Upper lobe of left lung (tissue), 6 donors: ENCODE results near the gene PCDHA11. TPM values are rescaled to one million over a fixed set of nuclear protein-coding genes. Genes with fewer than 3 reads are reported as not detected.
"Not testable (repeated sequence)": the region's sequence is repeated elsewhere in the genome, so short reads cannot be mapped to it uniquely, and the experiment has no call there.

Experiments used
- ATAC-seq, 2 donors: fragments of 200-7000 bp; cut with Tn5 transposase; one replicate each; pipeline ENCODE4 v1.9.1; 2022; ENCODE audit warnings: mild to moderate bottlenecking in 2 of 2, moderate library complexity in 2 of 2; ENCODE audit not compliant: low FRiP score in 2 of 2
- DNase-seq, 2 donors: peaks; one replicate each; pipeline ENCODE4 v3.0.0-alpha.2; 2019 to 2020
- H3K27ac ChIP-seq, 4 donors: fragments of 200-600 bp; sonication (generic); one replicate each; pipeline ENCODE4 v1.5.1; 2016 to 2019
- H3K27me3 ChIP-seq, 4 donors: fragments of 200-600 bp; sonication (generic); one replicate each; pipeline ENCODE4 v1.5.1; 2017 to 2019
- H3K36me3 ChIP-seq, 4 donors: fragments of 200-600 bp; sonication (generic); one replicate each; pipeline ENCODE4 v1.5.1; 2016 to 2019
- H3K4me1 ChIP-seq, 4 donors: fragments of 200-600 bp; sonication (generic); one replicate each; pipeline ENCODE4 v1.5.1; 2018 to 2019
- H3K4me3 ChIP-seq, 4 donors: fragments of 200-600 bp; sonication (generic); one replicate each; pipeline ENCODE4 v1.5.1; 2017 to 2019; ENCODE audit warnings: mild to moderate bottlenecking in 2 of 4, moderate library complexity in 1 of 4
- H3K9me3 ChIP-seq, 4 donors: fragments of 200-600 bp; sonication (generic); one replicate each; pipeline ENCODE4 v1.5.1; 2018 to 2019
- EP300 ChIP-seq, 4 donors: sonication (generic); formaldehyde crosslinking; IDR thresholded peaks; one replicate each; pipeline ENCODE4 v1.5.1; 2017; ENCODE audit warnings: antibody characterized with exemption in 4 of 4, control low read depth in 2 of 4
- POLR2A ChIP-seq, 4 donors: fragments of 450-650 bp; IDR thresholded peaks; one replicate each; pipeline ENCODE4 v1.5.1; 2016 to 2017; ENCODE audit warnings: antibody characterized with exemption in 4 of 4, mild to moderate bottlenecking in 2 of 4
- POLR2AphosphoS5 ChIP-seq, 2 donors: sonication (generic); formaldehyde crosslinking; IDR thresholded peaks; one replicate each; pipeline ENCODE4 v1.5.1; 2017; ENCODE audit warnings: antibody characterized with exemption in 2 of 2
- WGBS, 2 donors: methylation state at CpG; one replicate each; pipeline ENCODE4 v1.1.5; 2017 to 2018; 5-methylcytosine and 5-hydroxymethylcytosine counted together
- total RNA-seq, 6 donors: library from RNA; depleted of rRNA in 4 of 6; stranded (reverse); fragments of >200 nt in 4 of 6; gene quantifications; one replicate each; pipeline versions ENCODE4 v1.1.0 to v1.2.1, GENCODE V29; 2016 to 2021
- TF ChIP-seq, protein P1 (sequence below), 6 experiments: fragments of 450-650 bp in 4 of 6; fragments of 200-600 bp in 2 of 6; sonication (generic) in 2 of 6; IDR thresholded peaks; one replicate each; pipeline ENCODE4 v1.5.1; 2016 to 2019; ENCODE audit warnings: antibody characterized with exemption in 6 of 6
- donor health status: DM: no; HTN: no; CAD: no; lungs with moderate emphysema.
- donor health status: DM: no; HTN: yes; CAD: no; lungs with severe emphysema.

PCDHA11 gene
- total RNA-seq, 6 donors from 2014 or later = 0.61 to 5.2 (median 1.9) TPM

DNA sequence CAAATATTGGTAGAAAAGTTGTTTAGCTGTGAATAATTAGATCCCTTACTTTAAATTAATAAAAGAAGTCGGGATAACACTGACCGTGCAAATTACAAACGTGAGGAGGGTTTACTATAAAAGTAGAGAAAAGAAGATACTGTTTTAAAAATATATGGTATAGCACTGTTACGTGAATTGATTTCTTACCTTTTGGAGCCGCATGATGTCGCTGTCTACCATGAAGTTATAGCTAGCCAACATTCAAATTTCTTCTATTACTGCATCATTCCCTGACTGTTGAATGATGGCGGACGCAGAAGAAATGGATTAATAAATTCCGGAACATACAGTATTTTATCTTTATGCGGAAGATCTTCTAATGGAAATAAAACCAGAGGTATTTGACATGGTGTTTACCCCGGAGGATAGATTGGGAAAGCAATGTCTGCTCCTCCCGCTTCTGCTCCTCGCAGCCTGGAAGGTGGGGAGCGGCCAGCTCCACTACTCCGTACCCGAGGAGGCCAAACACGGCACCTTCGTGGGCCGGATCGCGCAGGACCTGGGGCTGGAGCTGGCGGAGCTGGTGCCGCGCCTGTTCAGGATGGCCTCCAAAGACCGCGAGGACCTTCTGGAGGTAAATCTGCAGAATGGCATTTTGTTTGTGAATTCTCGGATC lies 40.9 kb upstream of the PCDHA11 start, which contains the start of gene PCDHA6:
Gene PCDHA6 (plus strand): TSS at position 257 of the 658 bp plus-strand sequence. CDS start 132 bp downstream, at position 389.
- Histone ChIP-seq H3K27me3 (no peaks in the 10 kb centered on the region), H3K36me3 (no peaks in the 10 kb centered on the region), H3K4me3 (peak within 1 kb of the TSS in 2 of 4 donors; percentile 15 to 21), H3K27ac (no peak within 1 kb of the TSS), H3K4me1 (no peaks in the 10 kb centered on the region), H3K9me3 (peaks cover 4 to 45% (median 30%) of the 10 kb centered on the region in 4 donors)
- WGBS, 2 donors = 22 to 32% methylated on average over 25 to 27 of the region's 27 CpGs
- no peak for TF ChIP-seq POLR2A (IDR thresholded peaks at IDR 0.05)
- TF ChIP-seq EP300 (IDR thresholded peaks at IDR 0.05) = no peak
- TF ChIP-seq, protein P1, sequence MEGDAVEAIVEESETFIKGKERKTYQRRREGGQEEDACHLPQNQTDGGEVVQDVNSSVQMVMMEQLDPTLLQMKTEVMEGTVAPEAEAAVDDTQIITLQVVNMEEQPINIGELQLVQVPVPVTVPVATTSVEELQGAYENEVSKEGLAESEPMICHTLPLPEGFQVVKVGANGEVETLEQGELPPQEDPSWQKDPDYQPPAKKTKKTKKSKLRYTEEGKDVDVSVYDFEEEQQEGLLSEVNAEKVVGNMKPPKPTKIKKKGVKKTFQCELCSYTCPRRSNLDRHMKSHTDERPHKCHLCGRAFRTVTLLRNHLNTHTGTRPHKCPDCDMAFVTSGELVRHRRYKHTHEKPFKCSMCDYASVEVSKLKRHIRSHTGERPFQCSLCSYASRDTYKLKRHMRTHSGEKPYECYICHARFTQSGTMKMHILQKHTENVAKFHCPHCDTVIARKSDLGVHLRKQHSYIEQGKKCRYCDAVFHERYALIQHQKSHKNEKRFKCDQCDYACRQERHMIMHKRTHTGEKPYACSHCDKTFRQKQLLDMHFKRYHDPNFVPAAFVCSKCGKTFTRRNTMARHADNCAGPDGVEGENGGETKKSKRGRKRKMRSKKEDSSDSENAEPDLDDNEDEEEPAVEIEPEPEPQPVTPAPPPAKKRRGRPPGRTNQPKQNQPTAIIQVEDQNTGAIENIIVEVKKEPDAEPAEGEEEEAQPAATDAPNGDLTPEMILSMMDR (IDR thresholded peaks at IDR 0.05) = no peak
- no peak for TF ChIP-seq POLR2AphosphoS5 (IDR thresholded peaks at IDR 0.05)
- peak in 1 of 2 donors; percentile 44 for DNase-seq
- ATAC-seq = no peak

DNA sequence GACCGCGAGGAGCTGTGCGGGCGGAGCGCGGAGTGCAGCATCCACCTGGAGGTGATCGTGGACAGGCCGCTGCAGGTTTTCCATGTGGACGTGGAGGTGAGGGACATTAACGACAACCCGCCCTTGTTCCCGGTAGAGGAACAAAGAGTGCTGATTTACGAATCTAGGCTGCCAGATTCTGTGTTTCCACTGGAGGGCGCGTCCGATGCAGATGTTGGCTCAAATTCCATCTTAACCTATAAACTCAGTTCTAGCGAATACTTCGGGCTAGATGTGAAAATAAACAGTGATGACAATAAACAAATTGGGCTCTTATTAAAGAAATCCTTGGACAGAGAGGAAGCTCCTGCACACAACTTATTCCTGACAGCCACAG lies 40.4 kb upstream of the PCDHA11 start:
- Histone ChIP-seq H3K9me3 (peaks cover 4 to 40% (median 26%) of the 10 kb centered on the region in 4 donors), H3K36me3 (no peaks in the 10 kb centered on the region), H3K4me3 (peak overlapping the region in 1 of 4 donors; percentile 21), H3K4me1 (no peaks in the 10 kb centered on the region), H3K27me3 (no peaks in the 10 kb centered on the region), H3K27ac (no peak overlapping the region)
- 28 to 33% methylated on average over 14 to 18 of the region's 18 CpGs for WGBS, 2 donors
- ATAC-seq (no peak), DNase-seq (no peak)
- TF ChIP-seq EP300 (IDR thresholded peaks at IDR 0.05) (no peak), POLR2A (IDR thresholded peaks at IDR 0.05) (no peak)
- TF ChIP-seq, protein P1 (IDR thresholded peaks at IDR 0.05) = no peak

DNA sequence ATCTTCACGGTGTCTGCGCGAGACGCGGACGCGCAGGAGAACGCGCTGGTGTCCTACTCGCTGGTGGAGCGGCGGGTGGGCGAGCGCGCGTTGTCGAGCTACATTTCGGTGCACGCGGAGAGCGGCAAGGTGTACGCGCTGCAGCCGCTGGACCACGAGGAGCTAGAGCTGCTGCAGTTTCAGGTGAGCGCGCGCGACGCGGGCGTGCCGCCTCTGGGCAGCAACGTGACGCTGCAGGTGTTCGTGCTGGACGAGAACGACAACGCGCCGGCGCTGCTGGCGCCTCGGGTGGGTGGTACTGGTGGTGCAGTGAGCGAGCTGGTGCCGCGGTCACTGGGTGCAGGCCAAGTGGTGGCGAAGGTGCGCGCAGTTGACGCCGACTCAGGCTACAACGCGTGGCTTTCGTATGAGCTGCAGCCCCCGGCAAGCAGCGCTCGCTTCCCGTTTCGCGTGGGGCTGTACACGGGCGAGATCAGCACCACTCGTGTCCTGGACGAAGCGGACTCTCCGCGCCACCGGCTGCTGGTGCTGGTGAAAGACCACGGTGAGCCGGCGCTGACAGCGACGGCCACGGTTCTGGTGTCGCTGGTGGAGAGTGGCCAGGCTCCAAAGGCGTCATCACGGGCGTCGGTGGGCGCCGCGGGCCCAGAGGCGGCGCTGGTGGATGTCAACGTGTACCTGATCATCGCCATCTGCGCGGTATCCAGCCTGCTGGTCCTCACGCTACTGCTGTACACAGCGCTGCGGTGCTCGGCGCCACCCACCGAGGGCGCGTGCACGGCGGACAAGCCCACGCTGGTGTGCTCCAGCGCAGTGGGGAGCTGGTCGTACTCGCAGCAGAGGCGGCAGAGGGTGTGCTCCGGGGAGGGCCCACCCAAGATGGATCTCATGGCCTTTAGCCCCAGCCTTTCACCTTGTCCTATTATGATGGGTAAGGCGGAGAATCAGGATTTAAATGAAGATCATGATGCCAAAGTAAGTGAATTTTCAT lies 39.0 kb upstream of the PCDHA11 start:
- peak in 1 of 2 donors; percentile 83 for DNase-seq
- 61 to 65% methylated on average over 29 to 106 of the region's 106 CpGs for WGBS, 2 donors
- not testable (repeated sequence) for H3K36me3 ChIP-seq, H3K4me1 ChIP-seq, H3K27ac ChIP-seq, ATAC-seq, H3K4me3 ChIP-seq, H3K27me3 ChIP-seq
- H3K9me3 ChIP-seq = peaks cover 8 to 41% (median 30%) of the 10 kb centered on the region in 4 donors

DNA sequence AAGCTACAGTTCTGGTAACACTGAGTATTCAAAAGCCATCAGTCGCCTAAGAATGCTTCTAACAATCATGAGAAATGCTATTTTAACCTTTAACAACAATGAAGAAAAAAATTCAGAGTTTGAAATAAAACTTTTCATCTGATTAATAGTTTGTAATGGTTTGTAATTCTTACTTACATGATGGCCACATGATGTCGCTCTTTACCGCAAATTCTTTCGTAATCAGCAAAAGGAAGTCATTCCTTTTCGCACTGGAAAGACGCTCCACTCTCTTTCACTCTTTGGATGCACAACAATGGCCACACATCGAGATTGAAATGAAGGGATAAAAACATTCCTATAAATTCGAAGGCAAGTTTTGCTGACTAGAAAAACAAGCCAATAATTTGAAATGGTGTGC lies 34.8 kb upstream of the PCDHA11 start, which contains the start of gene PCDHA7:
Gene PCDHA7 (plus strand): TSS at position 277 of the 400 bp plus-strand sequence. CDS start 115 bp downstream, at position 392.
- WGBS, 2 donors = 8 to 16% methylated on average over 8 of the region's 8 CpGs
- TF ChIP-seq EP300 (IDR thresholded peaks at IDR 0.05) (no peak), POLR2A (IDR thresholded peaks at IDR 0.05) (no peak), POLR2AphosphoS5 (IDR thresholded peaks at IDR 0.05) (no peak)
- TF ChIP-seq, protein P1 (IDR thresholded peaks at IDR 0.05) = no peak
- DNase-seq (no peak), ATAC-seq (no peak)
- Histone ChIP-seq H3K4me1 (no peaks in the 10 kb centered on the region), H3K27ac (no peak within 1 kb of the TSS), H3K4me3 (peak within 1 kb of the TSS in 3 of 4 donors; percentile 5 to 25 (median 16)), H3K36me3 (no peaks in the 10 kb centered on the region), H3K27me3 (no peaks in the 10 kb centered on the region), H3K9me3 (peaks cover 10 to 43% (median 36%) of the 10 kb centered on the region in 4 donors)

DNA sequence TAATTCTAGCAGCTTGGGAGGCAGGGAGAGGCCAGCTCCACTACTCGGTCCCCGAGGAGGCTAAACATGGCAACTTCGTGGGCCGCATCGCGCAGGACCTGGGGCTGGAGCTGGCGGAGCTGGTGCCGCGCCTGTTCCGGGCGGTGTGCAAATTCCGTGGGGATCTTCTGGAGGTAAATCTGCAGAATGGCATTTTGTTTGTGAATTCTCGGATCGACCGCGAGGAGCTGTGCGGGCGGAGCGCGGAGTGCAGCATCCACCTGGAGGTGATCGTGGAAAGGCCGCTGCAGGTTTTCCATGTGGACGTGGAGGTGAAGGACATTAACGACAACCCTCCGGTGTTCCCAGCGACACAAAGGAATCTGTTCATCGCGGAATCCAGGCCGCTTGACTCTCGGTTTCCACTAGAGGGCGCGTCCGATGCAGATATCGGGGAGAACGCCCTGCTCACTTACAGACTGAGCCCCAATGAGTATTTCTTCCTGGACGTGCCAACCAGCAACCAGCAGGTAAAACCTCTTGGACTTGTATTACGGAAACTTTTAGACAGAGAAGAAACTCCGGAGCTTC lies 34.2 kb upstream of the PCDHA11 start:
- Histone ChIP-seq H3K9me3 (peaks cover 10 to 38% (median 31%) of the 10 kb centered on the region in 4 donors), H3K4me3 (peak overlapping the region in 3 of 4 donors; percentile 5 to 25 (median 16))
- WGBS, 2 donors = 26% methylated on average over 12 to 26 of the region's 38 CpGs
- not testable (repeated sequence) for H3K27ac ChIP-seq, ATAC-seq, H3K27me3 ChIP-seq, H3K36me3 ChIP-seq, H3K4me1 ChIP-seq
- DNase-seq = peak in 1 of 2 donors; percentile 54
